SK-N-SH (cell line): ENCODE measurements around the gene SND1. TPM values are rescaled to one million over a fixed set of nuclear protein-coding genes. Genes with fewer than 3 reads are reported as not detected.

Experiments
- CTCF ChIA-PET: fragments of 300-600, 350-600 bp; formaldehyde crosslinking; extraction: SDS; loops from one replicate; lab custom pipeline; 2021; lab: Yijun Ruan, JAX
- POLR2A ChIA-PET: fragments of 350-600 bp; sonication (Branson Sonifier 250); formaldehyde crosslinking; extraction: SDS; loops from one replicate; lab custom pipeline; 2020; ENCODE audit warnings: antibody characterized with exemption, inconsistent platforms; lab: Yijun Ruan, JAX
- DNase-seq: peaks from one replicate; pipeline ENCODE4 v3.0.0; 2012
- H2AFZ ChIP-seq: fragments of 200-600 bp; sonication (generic); 2 replicates; pipeline ENCODE4 v1.8.1; 2016; ENCODE audit warnings: antibody characterized with exemption, mild to moderate bottlenecking, low read depth
- H3F3A ChIP-seq: fragments of 200-600 bp; sonication (generic); replicated peaks from 2 replicates; pipeline ENCODE3; 2016; ENCODE audit warnings: antibody characterized with exemption, mild to moderate bottlenecking; ENCODE audit not compliant: insufficient read depth
- H3K27ac ChIP-seq, 2 experiments: fragments of 200-500 bp in 1 of 2; fragments of 200-600 bp in 1 of 2; sonication (Bioruptor generic) in 1 of 2; sonication (generic), shearing (Covaris generic) in 1 of 2; 2 replicates each; pipeline versions ENCODE4 v1.5.1 to v1.6.1; 2014 to 2016; ENCODE audit warnings: low read depth in 2 of 2, inconsistent platforms in 1 of 2, low read length in 1 of 2, mild to moderate bottlenecking in 1 of 2, mixed read lengths in 1 of 2
- H3K27me3 ChIP-seq: fragments of 200-600 bp; sonication (generic), shearing (Covaris generic); 2 replicates; pipeline ENCODE4 v1.6.1; 2016; ENCODE audit warnings: mixed run types; ENCODE audit not compliant: insufficient read depth
- H3K36me3 ChIP-seq, 2 experiments: fragments of 200-500 bp in 1 of 2; fragments of 200-600 bp in 1 of 2; sonication (Bioruptor generic) in 1 of 2; sonication (generic) in 1 of 2; replicated peaks in 1 of 2; 2 replicates each; pipeline versions ENCODE3 to v1.5.1; 2014 to 2016; ENCODE audit warnings: low read length in 1 of 2, mild to moderate bottlenecking in 1 of 2; ENCODE audit not compliant: insufficient read depth in 2 of 2, control insufficient read depth in 1 of 2
- H3K4me1 ChIP-seq, 2 experiments: fragments of 200-500 bp in 1 of 2; fragments of 200-600 bp in 1 of 2; sonication (Bioruptor generic) in 1 of 2; sonication (generic), shearing (Covaris generic) in 1 of 2; 2 replicates each; pipeline versions ENCODE4 v1.5.1 to v1.6.1; 2014 to 2016; ENCODE audit warnings: low read depth in 1 of 2, low read length in 1 of 2, mixed run types in 1 of 2; ENCODE audit not compliant: insufficient read depth in 2 of 2, control insufficient read depth in 1 of 2
- H3K4me2 ChIP-seq: fragments of 200-600 bp; sonication (generic), shearing (Covaris generic); 2 replicates; pipeline ENCODE4 v1.6.1; 2017; ENCODE audit warnings: mixed run types
- H3K4me3 ChIP-seq, 2 experiments: fragments of 200-500 bp in 1 of 2; fragments of 200-600 bp in 1 of 2; sonication (Bioruptor generic) in 1 of 2; sonication (generic), shearing (Covaris generic) in 1 of 2; 2 replicates each; pipeline versions ENCODE4 v1.5.1 to v1.8.1; 2014 to 2016; ENCODE audit warnings: low read depth in 2 of 2, inconsistent platforms in 1 of 2, low read length in 1 of 2, mild to moderate bottlenecking in 1 of 2, mixed read lengths in 1 of 2, moderate library complexity in 1 of 2
- H3K79me2 ChIP-seq: fragments of 200-600 bp; sonication (generic); 2 replicates; pipeline ENCODE4 v1.8.1; 2017; ENCODE audit warnings: mild to moderate bottlenecking; ENCODE audit not compliant: insufficient read depth
- H3K9ac ChIP-seq: fragments of 200-600 bp; sonication (generic); 2 replicates; pipeline ENCODE4 v1.6.1; 2017; ENCODE audit warnings: mixed run types
- H3K9me2 ChIP-seq: fragments of 200-600 bp; sonication (generic); 2 replicates; pipeline ENCODE4 v1.6.1; 2017; ENCODE audit warnings: mixed run types
- H3K9me3 ChIP-seq: fragments of 200-600 bp; sonication (generic); 2 replicates; pipeline ENCODE4 v1.6.1; 2017; ENCODE audit warnings: mixed run types, mild to moderate bottlenecking, moderate library complexity
- H4K20me1 ChIP-seq: fragments of 200-600 bp; sonication (generic); 2 replicates; pipeline ENCODE4 v1.6.1; 2017; ENCODE audit warnings: mild to moderate bottlenecking, mixed run types; ENCODE audit not compliant: insufficient read depth
- EZH2phosphoT487 ChIP-seq: fragments of 200-600 bp; sonication (generic); IDR thresholded peaks from 2 replicates; pipeline ENCODE4 v1.6.1; 2017; ENCODE audit warnings: low read depth, mixed run types, mild to moderate bottlenecking, antibody characterized with exemption, moderate library complexity, borderline replicate concordance
- FOSL2 ChIP-seq: IDR thresholded peaks from 2 replicates; pipeline ENCODE4 v1.4.0; 2012; ENCODE audit warnings: low read depth, mild to moderate bottlenecking, moderate library complexity, borderline replicate concordance
- FOXM1 ChIP-seq: IDR thresholded peaks from 2 replicates; pipeline ENCODE4 v1.4.0; 2012; ENCODE audit warnings: low read depth, mild to moderate bottlenecking
- GABPA ChIP-seq: IDR thresholded peaks from 2 replicates; pipeline ENCODE4 v1.4.0; 2012; ENCODE audit warnings: low read depth, mild to moderate bottlenecking
- MEF2A ChIP-seq: IDR thresholded peaks from 2 replicates; pipeline ENCODE4 v1.4.0; 2012; ENCODE audit warnings: low read depth, borderline replicate concordance
- RAD21 ChIP-seq: IDR thresholded peaks from 2 replicates; pipeline ENCODE4 v1.6.1; 2012; ENCODE audit warnings: mild to moderate bottlenecking, low read length
- TCF12 ChIP-seq: IDR thresholded peaks from 2 replicates; pipeline ENCODE4 v1.4.0; 2012
- YY1 ChIP-seq: IDR thresholded peaks from 2 replicates; pipeline ENCODE4 v1.4.0; 2012; ENCODE audit warnings: low read depth, mild to moderate bottlenecking
- ZBTB33 ChIP-seq: IDR thresholded peaks from 2 replicates; pipeline ENCODE4 v1.4.0; 2012; ENCODE audit warnings: low read depth, borderline replicate concordance
- WGBS: methylation state at CpG from one replicate; pipeline ENCODE4 v1.1.6; 2017; ENCODE audit warnings: low lambda C conversion rate; 5-methylcytosine and 5-hydroxymethylcytosine counted together
- polyA plus RNA-seq, 3 experiments: library from polyadenylated mRNA; depleted of rRNA; stranded (reverse); fragments of >200 nt; gene quantifications; 2 replicates each; pipeline ENCODE4 v1.2.3, GENCODE V29; 2012

SND1 gene
- polyA plus RNA-seq, 1 of the 3 experiments (the other 2 are of a cell fraction) = 165 TPM

DNA sequence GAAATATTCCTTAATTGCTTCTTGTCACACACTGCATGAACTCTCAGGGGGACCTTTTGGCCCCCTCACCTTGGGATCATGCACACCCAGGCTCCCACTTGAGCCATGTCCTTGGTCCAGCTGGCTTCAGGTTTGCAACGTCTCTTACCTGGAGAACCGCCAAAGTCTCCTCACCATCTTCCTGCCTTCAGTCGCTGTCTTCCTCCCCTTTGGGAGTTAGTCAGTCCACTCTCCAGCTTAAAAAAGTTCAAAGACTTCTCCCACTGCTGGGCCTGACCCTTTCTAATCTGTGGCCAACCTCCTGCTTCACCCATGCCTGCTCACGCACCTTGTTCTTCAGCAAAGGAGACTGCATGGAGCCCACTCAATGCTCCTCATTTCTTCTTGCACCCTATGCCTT is 461.8 kb downstream of the SND1 start (continued):
- TF ChIP-seq ZBTB33 = no peak

DNA sequence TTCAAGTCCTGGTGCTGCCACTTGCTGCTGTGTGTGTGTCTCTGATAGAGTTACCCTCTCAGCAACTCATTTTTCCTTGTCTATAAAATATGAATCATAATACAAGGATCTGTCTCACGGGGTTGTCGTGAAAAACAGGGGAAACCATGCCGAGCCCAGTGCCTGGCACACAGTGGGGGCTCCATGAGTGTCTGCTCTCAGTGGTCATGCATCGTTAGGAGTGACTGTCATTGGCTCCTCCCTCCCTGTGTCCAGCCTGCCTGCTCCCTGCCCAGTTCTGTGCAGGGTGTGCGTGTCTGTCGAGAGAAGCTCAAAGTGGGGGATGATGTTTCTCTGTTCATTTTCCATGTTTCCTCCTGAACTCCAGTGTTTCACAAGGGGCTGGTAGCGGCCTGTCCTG is 462.8 kb downstream of the SND1 start:
- Histone ChIP-seq H3K79me2 (no peaks in the 10 kb centered on the region), H3K4me3 (no peak overlapping the region), H3F3A (peaks cover 6% of the 10 kb centered on the region), H3K9me3 (no peaks in the 10 kb centered on the region), H3K4me2 (no peak overlapping the region), H3K36me3 (no peaks in the 10 kb centered on the region), H4K20me1 (no peaks in the 10 kb centered on the region), H3K4me1 (peaks cover 7 to 32% of the 10 kb centered on the region in 2 experiments; a peak in 2 of 4 replicates), H3K27ac (no peak overlapping the region), H2AFZ (no peak overlapping the region), H3K9me2 (no peaks in the 10 kb centered on the region), H3K27me3 (no peaks in the 10 kb centered on the region), H3K9ac (no peak overlapping the region)
- ChIA-PET CTCF (interaction anchor here (0.8 to 2.5 kb wide), 4 partner anchors 14 to 95 kb away, joined by 3 to 20 read pairs (median 4); no protein-coding TSS in a partner anchor), POLR2A (no interaction called here)
- 79% methylated on average over 7 of the region's 7 CpGs for WGBS
- TF ChIP-seq MEF2A (no peak), YY1 (no peak), RAD21 (no peak)
- no peak for DNase-seq

- H4K20me1 ChIP-seq = no peaks in the 10 kb centered on the region
- no peaks in the 10 kb centered on the region for H3K36me3 ChIP-seq
- H3K79me2 ChIP-seq = no peaks in the 10 kb centered on the region
- no peaks in the 10 kb centered on the region for H3K27me3 ChIP-seq
- H3K4me1 ChIP-seq = peaks cover 7 to 32% of the 10 kb centered on the region in 2 experiments; a peak in 2 of 4 replicates
- H3K27ac ChIP-seq = no peak overlapping the region
- H3K9me3 ChIP-seq = no peaks in the 10 kb centered on the region
- no peak overlapping the region for H3K4me2 ChIP-seq
- H2AFZ ChIP-seq = no peak overlapping the region
- DNase-seq = no peak
- H3F3A ChIP-seq = peaks cover 6% of the 10 kb centered on the region
- POLR2A ChIA-PET = no interaction called here
- CTCF ChIA-PET = interaction anchor here (0.8 to 2.5 kb wide), 6 partner anchors 13 to 407 kb away, joined by 3 to 20 read pairs (median 4); no protein-coding TSS in a partner anchor
- no peaks in the 10 kb centered on the region for H3K9me2 ChIP-seq
- TF ChIP-seq GABPA (no peak), EZH2phosphoT487 (no peak), FOXM1 (no peak), TCF12 (peak; percentile 49; the same call in 1 of the 2 replicates), FOSL2 (no peak; the same call in none of the 2 replicates)
- WGBS = 64% methylated on average over 10 of the region's 10 CpGs
- H3K9ac ChIP-seq = no peak overlapping the region
- H3K4me3 ChIP-seq = no peak overlapping the region
Measured at GRCh38 chr7:128115336-128115820, 463.4 kb downstream of the SND1 start.
